K562 (cell line): ENCODE data around the gene DEDD2. TPM values are rescaled to one million over a fixed set of nuclear protein-coding genes. Genes with fewer than 3 reads are reported as not detected.

Experiments
- ELF1 ChIP-seq: fragments of 200-800 bp; sonication (Bioruptor generic); IDR thresholded peaks from 2 replicates; pipeline ENCODE4 v1.6.1; 2016; ENCODE audit warnings: missing genetic modification characterization, missing compliant biosample characterization
- GATAD2B ChIP-seq: fragments of 450-650 bp; IDR thresholded peaks from 2 replicates; pipeline ENCODE4 v1.6.1; 2017; ENCODE audit warnings: mild to moderate bottlenecking, borderline replicate concordance
- GTF2F1 ChIP-seq: IDR thresholded peaks from 2 replicates; pipeline ENCODE4 v1.6.1; 2011; ENCODE audit warnings: low read depth, low read length, improper control_type of control experiment
- HCFC1 ChIP-seq: IDR thresholded peaks from 2 replicates; pipeline ENCODE4 v1.6.1; 2012; ENCODE audit warnings: low read depth, low read length, improper control_type of control experiment
- ILK ChIP-seq: fragments of 450-650 bp; IDR thresholded peaks from 2 replicates; pipeline ENCODE4 v1.6.1; 2016; ENCODE audit warnings: missing genetic modification characterization, low read depth, mild to moderate bottlenecking, missing compliant biosample characterization, moderate library complexity, borderline replicate concordance
- KDM2B ChIP-seq: fragments of 250-450 bp; sonication (Bioruptor Pico); IDR thresholded peaks from 2 replicates; pipeline ENCODE4 v1.8.0; 2021; ENCODE audit warnings: mild to moderate bottlenecking, moderate library complexity
- LEF1 ChIP-seq: fragments of 450-650 bp; IDR thresholded peaks from 2 replicates; pipeline ENCODE4 v1.6.1; 2016; ENCODE audit warnings: mild to moderate bottlenecking
- MCM3 ChIP-seq: fragments of 450-650 bp; IDR thresholded peaks from 2 replicates; pipeline ENCODE4 v1.6.1; 2016
- NR2C2 ChIP-seq, 2 experiments: fragments of 200-800 bp in 1 of 2; sonication (Bioruptor generic) in 1 of 2; sonication (generic) in 1 of 2; formaldehyde crosslinking in 1 of 2; IDR thresholded peaks; 2 replicates each; pipeline versions ENCODE4 v1.6.1 to v1.8.0; 2016 to 2022; ENCODE audit warnings: mild to moderate bottlenecking in 1 of 2, missing compliant biosample characterization in 1 of 2, missing genetic modification characterization in 1 of 2, missing genetic modification reagents in 1 of 2
- PCBP1 ChIP-seq: fragments of 200-400 bp; formaldehyde crosslinking; IDR thresholded peaks from 2 replicates; pipeline ENCODE4 v1.6.1; 2018; ENCODE audit warnings: mild to moderate bottlenecking, low read depth, low read length; ENCODE audit not compliant: poor library complexity, severe bottlenecking
- RAD51 ChIP-seq: fragments of 450-650 bp; IDR thresholded peaks from 2 replicates; pipeline ENCODE4 v1.7.1; 2016; ENCODE audit warnings: low read depth, mild to moderate bottlenecking, borderline replicate concordance
- RBM17 ChIP-seq: fragments of 200-400 bp; formaldehyde crosslinking; IDR thresholded peaks from 2 replicates; pipeline ENCODE4 v1.6.1; 2017; ENCODE audit warnings: low read depth, mild to moderate bottlenecking, low read length, borderline replicate concordance
- RCOR1 ChIP-seq, 2 experiments: IDR thresholded peaks; 2 replicates each; pipeline ENCODE4 v1.6.1; 2012; ENCODE audit warnings: low read depth in 2 of 2, low read length in 2 of 2, borderline replicate concordance in 1 of 2, improper control_type of control experiment in 1 of 2
- SMARCE1 ChIP-seq: fragments of 450-650 bp; IDR thresholded peaks from 2 replicates; pipeline ENCODE4 v1.7.1; 2016; ENCODE audit warnings: mild to moderate bottlenecking
- SP1 ChIP-seq: sonication (generic); formaldehyde crosslinking; IDR thresholded peaks from 2 replicates; pipeline ENCODE4 v1.8.1; 2022; ENCODE audit warnings: mild to moderate bottlenecking, missing genetic modification reagents
- SRSF1 ChIP-seq: fragments of 200-400 bp; formaldehyde crosslinking; IDR thresholded peaks from 2 replicates; pipeline ENCODE4 v1.6.1; 2017; ENCODE audit warnings: mild to moderate bottlenecking, low read depth, low read length, moderate library complexity
- U2AF1 ChIP-seq: fragments of 200-400 bp; formaldehyde crosslinking; optimal IDR thresholded peaks from 2 replicates; pipeline ENCODE3; 2017; ENCODE audit warnings: mild to moderate bottlenecking, low read depth, low read length, moderate library complexity
- XRCC4 ChIP-seq: IDR thresholded peaks from one replicate; pipeline ENCODE4 v1.6.1; 2011; ENCODE audit not compliant: insufficient read depth, insufficient read length; ENCODE audit errors: extremely low read depth
- ZFPM2 ChIP-seq: fragments of 250-450 bp; sonication (Bioruptor Pico); IDR thresholded peaks from 2 replicates; pipeline ENCODE4 v1.5.1; 2022; ENCODE audit warnings: mild to moderate bottlenecking
- ZNF224 ChIP-seq: sonication (generic); formaldehyde crosslinking; IDR thresholded peaks from 2 replicates; pipeline ENCODE4 v1.8.0; 2022; ENCODE audit warnings: mild to moderate bottlenecking, missing genetic modification reagents
- ZNF253 ChIP-seq: fragments of 250-450 bp; sonication (Bioruptor Pico); conservative IDR thresholded peaks from 2 replicates; pipeline ENCODE4 v1.6.1; 2021; ENCODE audit warnings: mild to moderate bottlenecking
- ZNF780A ChIP-seq: fragments of 250-450 bp; sonication (Bioruptor Pico); IDR thresholded peaks from 2 replicates; pipeline ENCODE4 v1.5.0; 2021; ENCODE audit warnings: mild to moderate bottlenecking
- polyA plus RNA-seq, 8 experiments: library from polyadenylated mRNA; depleted of rRNA in 4 of 8; stranded (reverse) in 5 of 8; unstranded in 3 of 8; fragments of >200 nt; fragmentation: Nextera tagmentation in 2 of 8; fragmentation: Illumina TruSeq in 1 of 8; extraction: Ambion mirVana in 2 of 8; extraction: Trizol in 1 of 8; gene quantifications; 2 replicates each; pipeline versions ENCODE4 v1.2.1 to v1.2.3, GENCODE V29; 2011 to 2014; ENCODE audit warnings: inconsistent platforms in 1 of 8, missing spikeins in 1 of 8
- total RNA-seq, 7 experiments: library from RNA; depleted of rRNA in 6 of 7; stranded (reverse); fragments of >200 nt in 6 of 7; fragmentation: Illumina TruSeq in 2 of 7; extraction: Trizol in 2 of 7; gene quantifications; 2 replicates each; pipeline versions ENCODE4 v1.2.1 to v1.2.3, GENCODE V29; 2011 to 2021; ENCODE audit warnings: low replicate concordance in 1 of 7
- TF ChIP-seq, protein P1 (sequence below): fragments of 450-650 bp; formaldehyde crosslinking; IDR thresholded peaks from 2 replicates; pipeline ENCODE4 v1.4.0; 2020; ENCODE audit warnings: mild to moderate bottlenecking, moderate library complexity
- TF ChIP-seq, protein P2 (sequence below): fragments of 250-450 bp; sonication (Bioruptor Pico); IDR thresholded peaks from 2 replicates; pipeline ENCODE4 v1.5.0; 2021; ENCODE audit warnings: mild to moderate bottlenecking, borderline replicate concordance
- TF ChIP-seq, protein P3 (sequence below): fragments of 450-650 bp; formaldehyde crosslinking; IDR thresholded peaks from 2 replicates; pipeline ENCODE4 v1.4.0; 2022; ENCODE audit warnings: missing genetic modification characterization

Gene DEDD2
- total and polyA plus RNA-seq, 9 of the 15 experiments (the other 6 are each of a cell fraction or from before 2014, with no cell fraction given) = 4.3 to 43.0 (median 29.2) TPM

DNA sequence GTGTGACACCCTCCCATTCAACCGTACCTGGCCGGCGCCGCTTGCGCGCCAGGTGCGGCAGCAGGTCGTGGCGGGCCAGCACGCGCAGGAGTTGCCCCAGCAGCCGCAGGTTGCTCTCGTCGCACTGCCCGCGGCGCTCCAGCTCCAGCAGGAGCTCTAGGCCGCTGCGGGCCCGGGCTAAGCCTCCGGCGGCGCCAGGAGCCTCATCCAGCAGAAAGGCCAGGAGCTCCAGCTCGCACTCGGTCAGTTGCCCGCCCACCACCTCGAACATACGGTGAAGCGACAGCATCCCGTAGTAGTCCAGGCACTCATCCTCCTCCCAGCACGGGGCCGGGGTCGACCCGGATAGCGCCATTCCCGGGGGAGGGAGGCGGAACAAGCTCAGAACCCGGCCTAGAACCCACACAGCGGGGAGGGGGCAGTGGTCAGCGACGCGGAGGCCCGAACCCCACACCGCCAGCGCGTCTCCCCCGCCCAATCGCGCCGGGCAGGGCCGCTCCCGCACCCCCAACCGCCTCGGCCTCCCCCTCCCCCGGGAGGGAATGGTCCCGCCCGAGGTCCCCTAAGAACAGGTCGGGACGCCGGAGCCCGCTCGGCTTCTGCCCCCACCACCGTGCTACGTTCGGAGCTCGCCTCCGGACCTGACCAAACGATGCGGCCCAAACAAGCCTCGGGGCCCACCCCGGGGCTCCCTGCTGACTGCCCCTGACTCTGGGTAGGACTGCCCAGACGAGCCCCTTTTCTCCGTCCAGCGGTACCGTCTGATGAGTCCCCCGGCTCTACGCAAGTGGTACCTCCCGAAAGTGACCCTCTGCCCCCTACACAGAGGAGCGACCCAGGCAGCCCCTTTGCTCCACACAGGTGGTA, 591 bp downstream of the DEDD2 start (continued):
- no peak for TF ChIP-seq RAD51
- no peak for TF ChIP-seq GATAD2B
- TF ChIP-seq, protein P1, sequence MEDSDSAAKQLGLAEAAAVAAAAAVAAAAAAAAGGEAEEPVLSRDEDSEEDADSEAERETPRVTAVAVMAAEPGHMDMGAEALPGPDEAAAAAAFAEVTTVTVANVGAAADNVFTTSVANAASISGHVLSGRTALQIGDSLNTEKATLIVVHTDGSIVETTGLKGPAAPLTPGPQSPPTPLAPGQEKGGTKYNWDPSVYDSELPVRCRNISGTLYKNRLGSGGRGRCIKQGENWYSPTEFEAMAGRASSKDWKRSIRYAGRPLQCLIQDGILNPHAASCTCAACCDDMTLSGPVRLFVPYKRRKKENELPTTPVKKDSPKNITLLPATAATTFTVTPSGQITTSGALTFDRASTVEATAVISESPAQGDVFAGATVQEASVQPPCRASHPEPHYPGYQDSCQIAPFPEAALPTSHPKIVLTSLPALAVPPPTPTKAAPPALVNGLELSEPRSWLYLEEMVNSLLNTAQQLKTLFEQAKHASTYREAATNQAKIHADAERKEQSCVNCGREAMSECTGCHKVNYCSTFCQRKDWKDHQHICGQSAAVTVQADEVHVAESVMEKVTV (CRISPR knock-in tag) = no peak
- TF ChIP-seq ZNF780A (CRISPR knock-in tag) = no peak
- TF ChIP-seq SMARCE1 = no peak
- TF ChIP-seq SP1 (CRISPR knock-in tag) = no peak
- no peak for TF ChIP-seq ZFPM2
- no peak for TF ChIP-seq XRCC4
- TF ChIP-seq RBM17 = no peak
- TF ChIP-seq ZNF253 (CRISPR knock-in tag) = no peak
- no peak for TF ChIP-seq SRSF1
- no peak for TF ChIP-seq RCOR1 (IDR thresholded peaks at IDR 0.05; ENCODE audit: borderline replicate concordance in 1 of 2, low read depth in 2 of 2, low read length in 2 of 2)
- TF ChIP-seq HCFC1 = no peak
- no peak for TF ChIP-seq MCM3
- no peak for TF ChIP-seq ELF1 (tag)
- TF ChIP-seq LEF1 = no peak
- no peak for TF ChIP-seq NR2C2 (CRISPR knock-in tag; IDR thresholded peaks at IDR 0.05)
- no peak for TF ChIP-seq NR2C2 (tag; IDR thresholded peaks at IDR 0.05)
- TF ChIP-seq KDM2B (CRISPR knock-in tag) = no peak
- no peak for TF ChIP-seq U2AF1
- TF ChIP-seq, protein P2, sequence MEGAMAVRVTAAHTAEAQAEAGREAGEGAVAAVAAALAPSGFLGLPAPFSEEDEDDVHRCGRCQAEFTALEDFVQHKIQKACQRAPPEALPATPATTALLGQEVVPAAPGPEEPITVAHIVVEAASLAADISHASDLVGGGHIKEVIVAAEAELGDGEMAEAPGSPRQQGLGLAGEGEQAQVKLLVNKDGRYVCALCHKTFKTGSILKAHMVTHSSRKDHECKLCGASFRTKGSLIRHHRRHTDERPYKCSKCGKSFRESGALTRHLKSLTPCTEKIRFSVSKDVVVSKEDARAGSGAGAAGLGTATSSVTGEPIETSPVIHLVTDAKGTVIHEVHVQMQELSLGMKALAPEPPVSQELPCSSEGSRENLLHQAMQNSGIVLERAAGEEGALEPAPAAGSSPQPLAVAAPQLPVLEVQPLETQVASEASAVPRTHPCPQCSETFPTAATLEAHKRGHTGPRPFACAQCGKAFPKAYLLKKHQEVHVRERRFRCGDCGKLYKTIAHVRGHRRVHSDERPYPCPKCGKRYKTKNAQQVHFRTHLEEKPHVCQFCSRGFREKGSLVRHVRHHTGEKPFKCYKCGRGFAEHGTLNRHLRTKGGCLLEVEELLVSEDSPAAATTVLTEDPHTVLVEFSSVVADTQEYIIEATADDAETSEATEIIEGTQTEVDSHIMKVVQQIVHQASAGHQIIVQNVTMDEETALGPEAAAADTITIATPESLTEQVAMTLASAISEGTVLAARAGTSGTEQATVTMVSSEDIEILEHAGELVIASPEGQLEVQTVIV (CRISPR knock-in tag) = no peak
- no peak for TF ChIP-seq GTF2F1
- no peak for TF ChIP-seq ZNF224 (CRISPR knock-in tag)
- TF ChIP-seq, protein P3, sequence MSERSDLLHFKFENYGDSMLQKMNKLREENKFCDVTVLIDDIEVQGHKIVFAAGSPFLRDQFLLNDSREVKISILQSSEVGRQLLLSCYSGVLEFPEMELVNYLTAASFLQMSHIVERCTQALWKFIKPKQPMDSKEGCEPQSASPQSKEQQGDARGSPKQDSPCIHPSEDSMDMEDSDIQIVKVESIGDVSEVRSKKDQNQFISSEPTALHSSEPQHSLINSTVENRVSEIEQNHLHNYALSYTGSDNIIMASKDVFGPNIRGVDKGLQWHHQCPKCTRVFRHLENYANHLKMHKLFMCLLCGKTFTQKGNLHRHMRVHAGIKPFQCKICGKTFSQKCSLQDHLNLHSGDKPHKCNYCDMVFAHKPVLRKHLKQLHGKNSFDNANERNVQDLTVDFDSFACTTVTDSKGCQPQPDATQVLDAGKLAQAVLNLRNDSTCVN (CRISPR knock-in tag) = no peak
- no peak for TF ChIP-seq ILK (tag)
- no peak for TF ChIP-seq PCBP1
